22Rv1 (cell line): ENCODE results near the gene HELZ.

ENCODE experiments used
- H3K27ac ChIP-seq: fragments of 450-650 bp; 2 replicates; pipeline ENCODE4 v1.5.1; 2017
- ZFX ChIP-seq: fragments of 450-650 bp; IDR thresholded peaks from 2 replicates; pipeline ENCODE4 v1.6.1; 2017; ENCODE audit warnings: antibody characterized with exemption, borderline replicate concordance
- TF ChIP-seq, protein P1 (sequence below): fragments of 450-650 bp; IDR thresholded peaks from 2 replicates; pipeline ENCODE4 v1.5.1; 2017; ENCODE audit warnings: mild to moderate bottlenecking

The HELZ gene

DNA sequence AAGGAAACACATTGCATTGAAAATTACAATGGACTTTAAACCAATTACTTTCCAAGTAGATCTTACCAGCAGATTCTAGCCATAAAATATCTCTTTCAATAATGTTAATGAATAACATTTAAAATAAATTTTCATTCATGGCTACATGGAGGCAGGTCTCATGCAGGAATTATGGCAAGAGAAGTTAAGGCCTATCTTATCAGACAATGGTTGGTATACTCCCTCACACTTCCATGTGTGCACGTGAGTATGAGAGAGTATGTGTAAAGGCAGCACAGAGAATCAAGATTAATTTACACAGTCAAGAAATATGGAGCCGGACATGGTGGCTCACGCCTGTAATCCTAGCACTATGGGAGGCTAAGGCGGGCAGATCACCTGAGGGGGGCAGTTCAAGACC is 76.5 kb downstream of the HELZ start:
- no peak for TF ChIP-seq ZFX
- TF ChIP-seq, protein P1, sequence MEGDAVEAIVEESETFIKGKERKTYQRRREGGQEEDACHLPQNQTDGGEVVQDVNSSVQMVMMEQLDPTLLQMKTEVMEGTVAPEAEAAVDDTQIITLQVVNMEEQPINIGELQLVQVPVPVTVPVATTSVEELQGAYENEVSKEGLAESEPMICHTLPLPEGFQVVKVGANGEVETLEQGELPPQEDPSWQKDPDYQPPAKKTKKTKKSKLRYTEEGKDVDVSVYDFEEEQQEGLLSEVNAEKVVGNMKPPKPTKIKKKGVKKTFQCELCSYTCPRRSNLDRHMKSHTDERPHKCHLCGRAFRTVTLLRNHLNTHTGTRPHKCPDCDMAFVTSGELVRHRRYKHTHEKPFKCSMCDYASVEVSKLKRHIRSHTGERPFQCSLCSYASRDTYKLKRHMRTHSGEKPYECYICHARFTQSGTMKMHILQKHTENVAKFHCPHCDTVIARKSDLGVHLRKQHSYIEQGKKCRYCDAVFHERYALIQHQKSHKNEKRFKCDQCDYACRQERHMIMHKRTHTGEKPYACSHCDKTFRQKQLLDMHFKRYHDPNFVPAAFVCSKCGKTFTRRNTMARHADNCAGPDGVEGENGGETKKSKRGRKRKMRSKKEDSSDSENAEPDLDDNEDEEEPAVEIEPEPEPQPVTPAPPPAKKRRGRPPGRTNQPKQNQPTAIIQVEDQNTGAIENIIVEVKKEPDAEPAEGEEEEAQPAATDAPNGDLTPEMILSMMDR, result no peak
- no peak overlapping the region for H3K27ac ChIP-seq

DNA sequence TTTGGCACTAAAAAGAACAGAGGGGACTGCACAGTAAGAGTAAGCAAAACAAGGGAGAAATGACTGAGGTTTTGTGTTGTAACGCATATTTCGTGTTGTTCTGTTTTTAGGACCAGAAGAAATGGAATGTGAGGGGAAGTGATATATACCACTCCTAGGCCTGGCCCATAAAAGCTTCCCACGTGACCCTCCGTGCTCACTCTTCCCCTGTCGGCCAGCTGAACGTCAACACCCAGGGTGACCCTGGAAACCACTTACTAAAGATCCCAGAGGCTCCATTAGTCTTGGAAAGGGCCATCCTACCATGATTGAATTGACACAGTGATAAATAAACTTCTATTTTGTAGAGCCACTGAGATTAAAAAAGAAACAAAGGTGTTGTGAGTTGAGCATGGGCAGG is 79.8 kb downstream of the HELZ start:
- TF ChIP-seq, protein P1, result no peak
- no peak for TF ChIP-seq ZFX
- H3K27ac ChIP-seq, result no peak overlapping the region

DNA sequence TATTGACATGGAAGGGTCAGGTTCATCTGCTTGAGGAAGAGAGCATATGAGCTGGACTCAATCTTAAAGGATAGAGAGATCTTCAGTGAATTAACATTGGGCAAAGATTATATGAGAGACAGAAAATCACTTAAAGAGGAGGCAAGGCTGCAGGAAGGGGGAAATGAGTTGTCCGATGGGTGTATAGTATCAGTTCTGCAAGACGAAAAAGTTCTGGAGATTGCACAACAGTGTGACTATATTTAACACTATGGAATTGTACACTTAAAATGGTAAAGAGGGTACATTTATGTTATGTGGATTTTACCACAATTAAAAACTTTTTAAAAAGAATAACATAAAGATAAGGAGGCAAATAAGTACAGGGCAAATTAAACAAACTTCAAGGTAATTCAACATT is 80.7 kb downstream of the HELZ start:
- TF ChIP-seq, protein P1, result no peak
- TF ChIP-seq ZFX, result no peak
- no peak overlapping the region for H3K27ac ChIP-seq

DNA sequence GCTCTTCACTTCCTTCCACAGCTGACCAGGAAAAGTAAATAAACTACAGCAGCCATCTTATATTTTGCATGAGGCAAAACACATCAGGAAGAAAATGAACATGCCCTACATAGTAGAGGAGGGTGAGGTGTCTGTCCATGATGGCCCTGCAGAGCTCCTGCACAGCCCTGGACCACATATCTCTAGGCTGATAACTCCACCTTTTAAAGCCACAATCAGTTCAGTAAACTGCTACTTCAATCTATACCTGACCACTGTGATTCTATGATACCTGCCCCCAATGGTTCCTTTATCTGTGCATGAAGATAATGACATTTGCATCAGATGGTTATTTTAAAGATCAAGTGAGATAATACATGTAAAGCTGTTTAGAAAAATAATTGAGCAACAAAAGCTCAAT is 82.2 kb downstream of the HELZ start:
- no peak overlapping the region for H3K27ac ChIP-seq
- TF ChIP-seq ZFX, result no peak
- TF ChIP-seq, protein P1, result no peak

DNA sequence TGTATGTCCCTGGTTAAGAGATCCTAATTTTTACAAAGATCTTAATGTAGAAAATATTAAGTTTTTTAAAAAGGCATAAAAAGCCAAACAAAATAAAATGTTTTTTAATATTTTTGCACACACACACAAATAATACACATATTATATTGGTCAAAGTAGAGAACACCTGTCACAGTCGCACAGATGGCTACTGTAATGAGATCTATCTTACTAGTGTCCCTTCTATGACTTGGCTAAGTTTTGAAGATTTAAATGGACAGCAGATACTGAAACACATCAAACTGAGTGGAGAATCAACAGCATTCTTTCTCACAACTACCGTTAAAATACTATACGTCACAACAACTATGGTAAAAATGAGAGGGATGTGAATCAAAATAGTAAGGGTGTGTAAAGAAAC is 83.4 kb downstream of the HELZ start:
- TF ChIP-seq, protein P1, result no peak
- no peak for TF ChIP-seq ZFX
- H3K27ac ChIP-seq, result no peak overlapping the region

DNA sequence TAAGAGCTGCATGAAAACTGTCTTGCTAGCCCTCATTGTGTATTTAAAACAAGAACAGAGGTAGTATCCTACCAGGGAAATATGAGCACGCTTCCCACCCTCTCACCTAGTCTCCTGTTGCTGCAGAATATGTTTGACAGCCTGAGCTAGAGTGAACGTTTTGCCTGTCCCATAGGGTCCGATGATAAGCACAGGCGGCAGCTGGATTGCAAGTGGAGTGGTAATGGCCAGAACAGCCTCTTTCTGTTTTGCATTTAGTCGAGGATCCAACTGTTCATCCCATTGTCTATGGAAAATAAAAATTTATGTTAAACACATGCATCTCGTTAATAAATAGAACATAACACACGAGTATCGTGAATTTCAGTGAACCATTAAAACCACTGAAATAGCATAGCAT is 84.2 kb downstream of the HELZ start:
- no peak for TF ChIP-seq ZFX
- TF ChIP-seq, protein P1, result no peak
- no peak overlapping the region for H3K27ac ChIP-seq

DNA sequence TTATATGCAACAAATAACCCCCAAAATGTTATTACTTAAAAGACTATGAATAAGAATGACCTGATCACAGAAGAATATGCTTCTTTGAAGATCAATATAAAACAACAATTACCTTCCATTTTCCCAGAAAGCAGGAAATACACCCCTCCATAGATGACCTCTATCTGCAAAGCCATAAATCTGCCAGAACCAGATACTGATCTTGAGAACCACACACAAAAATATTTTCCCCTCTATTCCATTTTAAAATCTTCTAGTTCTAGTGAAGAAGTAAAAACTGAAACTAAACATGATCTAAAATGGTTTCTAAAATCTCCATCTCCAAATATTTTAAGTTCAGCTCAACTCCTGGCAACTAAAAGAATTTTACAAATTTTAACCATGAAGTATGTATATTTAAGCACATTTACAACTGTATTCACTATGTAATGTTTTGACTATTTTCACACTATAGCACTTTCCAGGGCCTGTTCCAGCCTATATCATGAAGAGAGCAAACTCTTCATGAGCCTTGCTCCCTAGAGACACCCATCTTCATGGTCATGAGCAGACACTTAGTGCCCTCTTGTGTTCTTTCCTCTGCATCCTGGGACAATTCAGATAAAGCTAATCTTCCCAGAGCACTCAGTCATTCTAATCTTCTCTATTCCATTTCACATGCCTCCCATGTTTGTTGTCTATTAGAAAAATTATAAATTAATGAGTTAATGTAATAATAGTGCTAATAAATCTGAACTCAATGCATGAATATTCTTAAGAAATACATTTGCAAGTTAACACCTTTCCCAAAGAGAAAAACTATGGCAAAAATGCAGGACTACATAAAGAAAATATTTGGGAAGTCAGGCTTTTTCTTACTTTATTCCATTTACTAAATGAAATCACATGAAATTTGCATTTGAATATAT is 87.0 kb downstream of the HELZ start:
- no peak for TF ChIP-seq ZFX
- TF ChIP-seq, protein P1, result peak; percentile 43
- no peak overlapping the region for H3K27ac ChIP-seq
